Keratinocyte (primary cell): ENCODE data around the gene TRAK2. TPM values are rescaled to one million over a fixed set of nuclear protein-coding genes. Genes with fewer than 3 reads are reported as not detected.

Experiments used
- DNase-seq: peaks from one replicate; pipeline ENCODE4 v3.0.0-alpha.2; 2011; ENCODE audit warnings: low read depth, missing footprints, low spot score
- FAIRE-seq: peaks from 2 replicates; lab custom pipeline; 2011; peaks lifted over from hg19 to GRCh38; lab: Jason Lieb, UNC
- H2AFZ ChIP-seq: 2 replicates; pipeline ENCODE4 v1.6.0; 2012; ENCODE audit warnings: low read length, control low read depth, inconsistent platforms; ENCODE audit not compliant: control insufficient read depth
- H3K27ac ChIP-seq: 2 replicates; pipeline ENCODE4 v1.5.1; 2011; ENCODE audit warnings: low read length; ENCODE audit not compliant: control insufficient read depth, insufficient read depth
- H3K27me3 ChIP-seq: 3 replicates; pipeline ENCODE4 v1.6.0; 2011; ENCODE audit warnings: low read length; ENCODE audit not compliant: control insufficient read depth, insufficient read depth; ENCODE audit errors: extremely low read depth
- H3K36me3 ChIP-seq, 2 experiments: 2 replicates in 1 of 2; 3 replicates in 1 of 2; pipeline ENCODE4 v1.5.1; 2011; ENCODE audit warnings: low read length in 2 of 2, mild to moderate bottlenecking in 1 of 2; ENCODE audit not compliant: control insufficient read depth in 2 of 2, insufficient read depth in 2 of 2; ENCODE audit errors: extremely low read depth in 1 of 2
- H3K4me1 ChIP-seq: 3 replicates; pipeline ENCODE4 v1.5.1; 2011; ENCODE audit warnings: low read length; ENCODE audit not compliant: control insufficient read depth, insufficient read depth; ENCODE audit errors: extremely low read depth
- H3K4me2 ChIP-seq: 3 replicates; pipeline ENCODE4 v1.6.0; 2011; ENCODE audit warnings: low read depth, low read length; ENCODE audit not compliant: control insufficient read depth, insufficient read depth; ENCODE audit errors: extremely low read depth
- H3K4me3 ChIP-seq, 3 experiments: fragments of 200-600 bp in 1 of 3; sonication (generic) in 1 of 3; 2 replicates in 2 of 3; 3 replicates in 1 of 3; pipeline ENCODE4 v1.5.1; 2011 to 2016; ENCODE audit warnings: low read length in 3 of 3, mild to moderate bottlenecking in 3 of 3, control low read depth in 2 of 3, inconsistent platforms in 1 of 3, low read depth in 1 of 3, mixed read lengths in 1 of 3, mixed run types in 1 of 3, moderate library complexity in 1 of 3; ENCODE audit not compliant: control insufficient read depth in 2 of 3, insufficient read depth in 2 of 3; ENCODE audit errors: extremely low read depth in 1 of 3
- H3K79me2 ChIP-seq: 2 replicates; pipeline ENCODE4 v1.6.0; 2012; ENCODE audit warnings: low read length; ENCODE audit not compliant: control insufficient read depth, insufficient read depth
- H3K9ac ChIP-seq: 3 replicates; pipeline ENCODE4 v1.6.0; 2011; ENCODE audit warnings: low read length; ENCODE audit not compliant: control insufficient read depth, insufficient read depth; ENCODE audit errors: extremely low read depth
- H3K9me1 ChIP-seq: 3 replicates; pipeline ENCODE4 v1.6.0; 2011; ENCODE audit warnings: low read length; ENCODE audit not compliant: control insufficient read depth, insufficient read depth; ENCODE audit errors: extremely low read depth
- H3K9me3 ChIP-seq: 2 replicates; pipeline ENCODE4 v1.5.1; 2012; ENCODE audit warnings: low read depth, low read length; ENCODE audit not compliant: control insufficient read depth
- H4K20me1 ChIP-seq: 3 replicates; pipeline ENCODE4 v1.6.0; 2011; ENCODE audit warnings: low read length; ENCODE audit not compliant: control insufficient read depth, insufficient read depth; ENCODE audit errors: extremely low read depth
- CTCF ChIP-seq, 3 experiments: IDR thresholded peaks in 1 of 3; conservative IDR thresholded peaks in 1 of 3; optimal IDR thresholded peaks in 1 of 3; 2 replicates in 2 of 3; 3 replicates in 1 of 3; pipeline versions ENCODE3 to v1.5.1; 2011; ENCODE audit warnings: low read length in 3 of 3, mild to moderate bottlenecking in 3 of 3, moderate library complexity in 2 of 3, control low read depth in 1 of 3, inconsistent platforms in 1 of 3; ENCODE audit not compliant: insufficient read depth in 2 of 3; ENCODE audit errors: extremely low read depth in 1 of 3
- EZH2 ChIP-seq: IDR thresholded peaks from one replicate; pipeline ENCODE4 v1.6.1; 2012; ENCODE audit warnings: inconsistent platforms, mild to moderate bottlenecking, low read length, moderate library complexity
- dilution Hi-C: fragments of 300-500 bp; cut with MboI; formaldehyde crosslinking; loops from one replicate; pipeline ENCODE4 v1.7.0; 2020; ENCODE audit warnings: low sequenced_read_pairs; ENCODE audit not compliant: extremely low pct_ligation_motif_present
- polyA plus RNA-seq, 5 experiments: library from polyadenylated mRNA; depleted of rRNA in 3 of 5; stranded (reverse) in 3 of 5; stranded (forward) in 1 of 5; unstranded in 1 of 5; fragments of >200 nt; gene quantifications; 1 replicate in 1 of 5; 2 replicates in 3 of 5; 3 replicates in 1 of 5; pipeline versions ENCODE4 v1.2.1 to v1.2.3, GENCODE V29; 2011 to 2012; ENCODE audit warnings: missing spikeins in 2 of 5, low read depth in 1 of 5, low replicate concordance in 1 of 5

TRAK2 gene
- polyA plus RNA-seq, 1 donor (not counting 4 experiments of a cell fraction or from before 2014, with no cell fraction given): 12.9 TPM

GRCh38 chr2:201362396-201362795 lies 88.9 kb downstream of the TRAK2 start:
- FAIRE-seq: no peak
- TF ChIP-seq EZH2: no peak
- no peak for TF ChIP-seq CTCF (optimal IDR thresholded peaks at IDR 0.05 in 1 of 3, IDR thresholded peaks at IDR 0.05 in 1 of 3, conservative IDR thresholded peaks at IDR 0.05 in 1 of 3; ENCODE audit: extremely low read depth in 1 of 3, insufficient read depth in 2 of 3, low read length in 3 of 3)
- no peaks in the 10 kb centered on the region for H3K9me1 ChIP-seq
- H3K4me1 ChIP-seq: peaks cover 4% of the 10 kb centered on the region
- peaks cover 5% of the 10 kb centered on the region for H3K9me3 ChIP-seq
- no peak overlapping the region for H3K4me3 ChIP-seq
- no peaks in the 10 kb centered on the region for H3K79me2 ChIP-seq
- no peak for DNase-seq
- H3K36me3 ChIP-seq: peaks cover 1 to 6% of the 10 kb centered on the region in 2 experiments
- H3K9ac ChIP-seq: no peak overlapping the region
- no peaks in the 10 kb centered on the region for H4K20me1 ChIP-seq
- dilution Hi-C loops: no loop called here
- no peak overlapping the region for H3K27ac ChIP-seq
- no peak overlapping the region for H3K4me2 ChIP-seq
- no peaks in the 10 kb centered on the region for H3K27me3 ChIP-seq
- H2AFZ ChIP-seq: no peak overlapping the region

- Histone ChIP-seq H4K20me1 (no peaks in the 10 kb centered on the region), H3K27ac (no peak overlapping the region), H3K79me2 (no peaks in the 10 kb centered on the region), H3K27me3 (no peaks in the 10 kb centered on the region), H3K4me1 (peaks cover 4% of the 10 kb centered on the region), H3K4me3 (no peak overlapping the region), H3K36me3 (peaks cover 1 to 6% of the 10 kb centered on the region in 2 experiments), H3K9me3 (peaks cover 5% of the 10 kb centered on the region), H2AFZ (no peak overlapping the region), H3K9me1 (no peaks in the 10 kb centered on the region), H3K9ac (no peak overlapping the region), H3K4me2 (no peak overlapping the region)
- TF ChIP-seq CTCF (optimal IDR thresholded peaks at IDR 0.05 in 1 of 3, IDR thresholded peaks at IDR 0.05 in 1 of 3, conservative IDR thresholded peaks at IDR 0.05 in 1 of 3; ENCODE audit: extremely low read depth in 1 of 3, insufficient read depth in 2 of 3, low read length in 3 of 3) (no peak), EZH2 (no peak)
- DNase-seq (no peak), FAIRE-seq (no peak)
- dilution Hi-C loops: no loop called here
These were observed 90.1 kb downstream of the TRAK2 start for GRCh38 chr2:201361078-201361733.
